ENCODE results near the gene MPDZ.

Gene MPDZ

GRCh38 chr9:13131416-13131815, 148.1 kb downstream of the MPDZ start:
- TF ChIP-seq CTCF (IDR thresholded peaks at IDR 0.05; ENCODE audit: control extremely low read depth, extremely low read depth, low read depth, missing control alignments) = no peak
- ChIA-PET CTCF (interaction anchor here (1.1 kb wide), 2 partner anchors 22 to 59 kb away, joined by 3 read pairs; no protein-coding TSS in a partner anchor), POLR2A (no interaction called here)
- no peak for DNase-seq (ENCODE audit: extremely low spot score)

GRCh38 chr9:13128266-13128860, 151.1 kb downstream of the MPDZ start:
- TF ChIP-seq CTCF (IDR thresholded peaks at IDR 0.05; ENCODE audit: control extremely low read depth, extremely low read depth, low read depth, missing control alignments) = no peak
- CTCF ChIA-PET = interaction anchor here (0.6 to 1.0 kb wide), 2 partner anchors 15 to 68 kb away, joined by 3 read pairs; no protein-coding TSS in a partner anchor
- POLR2A ChIA-PET = no interaction called here
- DNase-seq (ENCODE audit: extremely low spot score) = no peak

GRCh38 chr9:13127131-13127530, 152.4 kb downstream of the MPDZ start:
- TF ChIP-seq CTCF (IDR thresholded peaks at IDR 0.05; ENCODE audit: control extremely low read depth, extremely low read depth, low read depth, missing control alignments) = no peak
- ChIA-PET POLR2A (no interaction called here), CTCF (interaction anchor here (1.0 to 1.1 kb wide), 2 partner anchors 9 to 38 kb away, joined by 3 read pairs; no protein-coding TSS in a partner anchor)
- DNase-seq (ENCODE audit: extremely low spot score) = no peak

- no peak for TF ChIP-seq CTCF (IDR thresholded peaks at IDR 0.05; ENCODE audit: control extremely low read depth, extremely low read depth, low read depth, missing control alignments)
- ChIA-PET POLR2A (no interaction called here), CTCF (interaction anchor here (1.0 to 1.4 kb wide), 2 partner anchors 8 to 15 kb away, joined by 3 read pairs; no protein-coding TSS in a partner anchor)
- DNase-seq (ENCODE audit: extremely low spot score) = no peak
Measured at GRCh38 chr9:13125261-13125660, 154.2 kb downstream of the MPDZ start.

- no peak for DNase-seq (ENCODE audit: extremely low spot score)
- TF ChIP-seq CTCF (IDR thresholded peaks at IDR 0.05; ENCODE audit: control extremely low read depth, extremely low read depth, low read depth, missing control alignments) = no peak
- ChIA-PET CTCF (no interaction called here), POLR2A (no interaction called here)
Measured at GRCh38 chr9:13122756-13123369, 156.6 kb downstream of the MPDZ start.

- DNase-seq (ENCODE audit: extremely low spot score) = no peak
Measured at GRCh38 chr9:13118313-13118712, 161.2 kb downstream of the MPDZ start.

More at GRCh38 chr9:13118313-13118712, 161.2 kb downstream of the MPDZ start:
- CTCF ChIA-PET = no interaction called here
- no peak for TF ChIP-seq CTCF (IDR thresholded peaks at IDR 0.05; ENCODE audit: control extremely low read depth, extremely low read depth, low read depth, missing control alignments)
- POLR2A ChIA-PET = no interaction called here

Measured in GM10248 (cell line).